Progenitor cell of endocrine pancreas (in vitro differentiated cells): Measurements from ENCODE around the gene MYO1E. TPM values are rescaled to one million over a fixed set of nuclear protein-coding genes. Genes with fewer than 3 reads are reported as not detected.

Experiments used
- DNase-seq: peaks from one replicate; pipeline ENCODE4 v3.0.0; 2021; ENCODE audit warnings: low spot score; ENCODE audit not compliant: unreplicated experiment
- H3K27ac Mint-ChIP-seq: 2 replicates; pipeline ENCODE4 v1.8.0; 2021; ENCODE audit warnings: mild to moderate bottlenecking, moderate library complexity, mixed read lengths
- H3K27me3 Mint-ChIP-seq: 2 replicates; pipeline ENCODE4 v1.8.0; 2021; ENCODE audit warnings: mixed read lengths
- H3K36me3 Mint-ChIP-seq: 2 replicates; pipeline ENCODE4 v1.8.0; 2022; ENCODE audit warnings: mixed read lengths; ENCODE audit not compliant: insufficient read depth
- H3K4me1 Mint-ChIP-seq: 2 replicates; pipeline ENCODE4 v1.8.0; 2021; ENCODE audit warnings: low read depth, mixed read lengths
- H3K4me3 Mint-ChIP-seq: 2 replicates; pipeline ENCODE4 v1.8.0; 2021; ENCODE audit warnings: low read depth, mild to moderate bottlenecking, moderate library complexity, mixed read lengths
- H3K9me3 Mint-ChIP-seq: 2 replicates; pipeline ENCODE4 v1.8.0; 2021; ENCODE audit warnings: low read depth, mixed read lengths
- total RNA-seq: library from RNA; stranded (reverse); gene quantifications from 2 replicates; pipeline ENCODE4 v1.2.1, GENCODE V29; 2021
- TF ChIP-seq, protein P1 (sequence below): fragments of 200-600 bp; sonication (generic); IDR thresholded peaks from one replicate; pipeline ENCODE4 v1.5.0; 2021; ENCODE audit warnings: antibody characterized with exemption, mild to moderate bottlenecking; ENCODE audit not compliant: unreplicated experiment

Gene MYO1E
- total RNA-seq, 1 donor from 2014 or later = 40.4 TPM

- Mint-ChIP-seq H3K27me3 (no peaks in the 10 kb centered on the region), H3K9me3 (peaks cover 3% of the 10 kb centered on the region), H3K4me3 (no peak overlapping the region), H3K4me1 (peaks cover 4% of the 10 kb centered on the region), H3K27ac (no peak overlapping the region), H3K36me3 (peaks cover 11% of the 10 kb centered on the region)
- DNase-seq = no peak
- TF ChIP-seq, protein P1, sequence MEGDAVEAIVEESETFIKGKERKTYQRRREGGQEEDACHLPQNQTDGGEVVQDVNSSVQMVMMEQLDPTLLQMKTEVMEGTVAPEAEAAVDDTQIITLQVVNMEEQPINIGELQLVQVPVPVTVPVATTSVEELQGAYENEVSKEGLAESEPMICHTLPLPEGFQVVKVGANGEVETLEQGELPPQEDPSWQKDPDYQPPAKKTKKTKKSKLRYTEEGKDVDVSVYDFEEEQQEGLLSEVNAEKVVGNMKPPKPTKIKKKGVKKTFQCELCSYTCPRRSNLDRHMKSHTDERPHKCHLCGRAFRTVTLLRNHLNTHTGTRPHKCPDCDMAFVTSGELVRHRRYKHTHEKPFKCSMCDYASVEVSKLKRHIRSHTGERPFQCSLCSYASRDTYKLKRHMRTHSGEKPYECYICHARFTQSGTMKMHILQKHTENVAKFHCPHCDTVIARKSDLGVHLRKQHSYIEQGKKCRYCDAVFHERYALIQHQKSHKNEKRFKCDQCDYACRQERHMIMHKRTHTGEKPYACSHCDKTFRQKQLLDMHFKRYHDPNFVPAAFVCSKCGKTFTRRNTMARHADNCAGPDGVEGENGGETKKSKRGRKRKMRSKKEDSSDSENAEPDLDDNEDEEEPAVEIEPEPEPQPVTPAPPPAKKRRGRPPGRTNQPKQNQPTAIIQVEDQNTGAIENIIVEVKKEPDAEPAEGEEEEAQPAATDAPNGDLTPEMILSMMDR = peak; percentile 24
Measured at GRCh38 chr15:59172289-59172901, 200.3 kb downstream of the MYO1E start.

GRCh38 chr15:59171067-59171397, 201.6 kb downstream of the MYO1E start:
- H3K4me1 Mint-ChIP-seq = peaks cover 7% of the 10 kb centered on the region
- no peaks in the 10 kb centered on the region for H3K27me3 Mint-ChIP-seq
- H3K36me3 Mint-ChIP-seq = peaks cover 10% of the 10 kb centered on the region
- H3K9me3 Mint-ChIP-seq = peaks cover 3% of the 10 kb centered on the region
- H3K4me3 Mint-ChIP-seq = no peak overlapping the region
- H3K27ac Mint-ChIP-seq = no peak overlapping the region
- no peak for DNase-seq
- TF ChIP-seq, protein P1 = no peak

DNA sequence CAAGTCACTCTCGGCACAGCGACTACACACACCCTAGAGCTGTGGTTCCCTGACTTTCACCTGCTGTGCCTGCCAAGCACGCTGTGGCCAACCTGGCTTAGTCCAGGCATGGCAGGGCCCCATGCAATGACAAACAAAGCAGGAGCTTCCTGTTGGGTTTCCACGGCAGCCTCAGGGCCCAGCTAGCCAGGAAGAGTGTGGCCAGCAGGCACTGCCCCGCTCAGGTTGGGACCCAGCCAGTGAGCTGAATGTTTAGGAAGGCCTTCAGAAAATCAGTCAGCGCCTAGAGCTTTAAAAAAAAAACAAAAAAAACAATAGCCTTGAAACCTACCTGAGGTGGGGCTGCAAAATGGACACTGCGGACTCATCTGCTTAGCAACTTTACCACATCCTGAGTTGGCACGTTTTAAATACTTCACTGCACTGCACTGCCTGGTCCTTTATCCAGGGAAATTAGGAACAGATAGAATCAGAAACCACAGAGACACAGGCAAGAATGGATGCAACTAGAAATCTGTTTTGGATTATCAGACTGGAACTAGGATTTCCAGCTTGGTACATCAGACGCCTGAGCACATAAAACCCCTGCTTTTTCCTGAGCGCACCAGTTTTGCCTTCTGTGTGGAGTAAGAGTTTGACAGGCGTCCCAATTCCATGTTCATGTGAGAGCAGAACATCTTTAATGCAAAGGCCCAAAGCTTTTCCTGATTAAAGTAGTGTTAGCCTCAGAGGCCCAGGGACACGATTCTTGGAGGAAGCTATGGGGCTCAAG, 202.2 kb downstream of the MYO1E start:
- Mint-ChIP-seq H3K27ac (no peak overlapping the region), H3K9me3 (peaks cover 3% of the 10 kb centered on the region), H3K4me3 (no peak overlapping the region), H3K27me3 (no peaks in the 10 kb centered on the region), H3K4me1 (peaks cover 8% of the 10 kb centered on the region), H3K36me3 (peaks cover 10% of the 10 kb centered on the region)
- TF ChIP-seq, protein P1 = no peak
- DNase-seq = no peak

GRCh38 chr15:59169251-59169708, 203.4 kb downstream of the MYO1E start:
- no peak for DNase-seq
- H3K27me3 Mint-ChIP-seq = no peaks in the 10 kb centered on the region
- peaks cover 3% of the 10 kb centered on the region for H3K9me3 Mint-ChIP-seq
- no peak overlapping the region for H3K4me3 Mint-ChIP-seq
- H3K4me1 Mint-ChIP-seq = peaks cover 4% of the 10 kb centered on the region
- TF ChIP-seq, protein P1 = no peak
- no peak overlapping the region for H3K27ac Mint-ChIP-seq
- peaks cover 16% of the 10 kb centered on the region for H3K36me3 Mint-ChIP-seq

- Mint-ChIP-seq H3K36me3 (peaks cover 12% of the 10 kb centered on the region), H3K9me3 (peaks cover under 1% of the 10 kb centered on the region), H3K27ac (no peak overlapping the region), H3K27me3 (no peaks in the 10 kb centered on the region), H3K4me3 (no peak overlapping the region), H3K4me1 (peaks cover 4% of the 10 kb centered on the region)
- DNase-seq = no peak
- TF ChIP-seq, protein P1 = no peak
Measured at GRCh38 chr15:59168536-59168935, 204.1 kb downstream of the MYO1E start.
